HG03025 (cell line): ENCODE results near the gene FLYWCH1.

Experiments used
- ATAC-seq: cut with Tn5 transposase; IDR thresholded peaks from one replicate; pipeline ENCODE4 v1.9.1; 2021; ENCODE audit warnings: mild to moderate bottlenecking, moderate library complexity; ENCODE audit not compliant: unreplicated experiment, low FRiP score

FLYWCH1 gene, protein sequence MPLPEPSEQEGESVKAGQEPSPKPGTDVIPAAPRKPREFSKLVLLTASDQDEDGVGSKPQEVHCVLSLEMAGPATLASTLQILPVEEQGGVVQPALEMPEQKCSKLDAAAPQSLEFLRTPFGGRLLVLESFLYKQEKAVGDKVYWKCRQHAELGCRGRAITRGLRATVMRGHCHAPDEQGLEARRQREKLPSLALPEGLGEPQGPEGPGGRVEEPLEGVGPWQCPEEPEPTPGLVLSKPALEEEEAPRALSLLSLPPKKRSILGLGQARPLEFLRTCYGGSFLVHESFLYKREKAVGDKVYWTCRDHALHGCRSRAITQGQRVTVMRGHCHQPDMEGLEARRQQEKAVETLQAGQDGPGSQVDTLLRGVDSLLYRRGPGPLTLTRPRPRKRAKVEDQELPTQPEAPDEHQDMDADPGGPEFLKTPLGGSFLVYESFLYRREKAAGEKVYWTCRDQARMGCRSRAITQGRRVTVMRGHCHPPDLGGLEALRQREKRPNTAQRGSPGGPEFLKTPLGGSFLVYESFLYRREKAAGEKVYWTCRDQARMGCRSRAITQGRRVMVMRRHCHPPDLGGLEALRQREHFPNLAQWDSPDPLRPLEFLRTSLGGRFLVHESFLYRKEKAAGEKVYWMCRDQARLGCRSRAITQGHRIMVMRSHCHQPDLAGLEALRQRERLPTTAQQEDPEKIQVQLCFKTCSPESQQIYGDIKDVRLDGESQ

GRCh38 chr16:2911638-2912329 lies at the start of gene FLYWCH1:
TSS of gene FLYWCH1 (plus strand) at chr16:2911931. CDS start at chr16:2929686, 17,755 bp downstream.
- peak; percentile 86 for ATAC-seq

- no peak for ATAC-seq
These were observed 46.1 kb upstream of the FLYWCH1 start for GRCh38 chr16:2865651-2866050.

- ATAC-seq = no peak
These were observed 45.3 kb upstream of the FLYWCH1 start for GRCh38 chr16:2866431-2866830.

DNA sequence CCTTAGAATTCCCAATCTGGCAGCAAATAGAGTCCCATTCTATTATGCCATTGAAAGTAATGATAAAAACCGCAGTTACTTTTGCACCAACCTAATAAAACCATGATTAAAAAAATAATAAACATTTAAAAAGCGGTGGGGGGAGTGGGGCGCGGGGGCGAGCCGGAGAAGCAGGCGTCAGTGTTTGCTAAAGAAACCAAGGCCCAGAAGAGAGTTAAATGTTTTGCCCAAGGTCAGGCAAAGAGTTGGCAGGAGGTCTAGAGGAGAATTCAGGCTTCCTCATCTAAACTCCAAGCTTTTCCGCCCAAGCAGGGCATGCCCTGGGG lies 44.1 kb upstream of the FLYWCH1 start:
- no peak for ATAC-seq

GRCh38 chr16:2867987-2868789 lies 43.5 kb upstream of the FLYWCH1 start:
- ATAC-seq = peak; percentile 78

GRCh38 chr16:2871926-2872325 lies 39.8 kb upstream of the FLYWCH1 start:
- ATAC-seq = no peak

- no peak for ATAC-seq
These were observed 37.5 kb upstream of the FLYWCH1 start for GRCh38 chr16:2874032-2874911.

DNA sequence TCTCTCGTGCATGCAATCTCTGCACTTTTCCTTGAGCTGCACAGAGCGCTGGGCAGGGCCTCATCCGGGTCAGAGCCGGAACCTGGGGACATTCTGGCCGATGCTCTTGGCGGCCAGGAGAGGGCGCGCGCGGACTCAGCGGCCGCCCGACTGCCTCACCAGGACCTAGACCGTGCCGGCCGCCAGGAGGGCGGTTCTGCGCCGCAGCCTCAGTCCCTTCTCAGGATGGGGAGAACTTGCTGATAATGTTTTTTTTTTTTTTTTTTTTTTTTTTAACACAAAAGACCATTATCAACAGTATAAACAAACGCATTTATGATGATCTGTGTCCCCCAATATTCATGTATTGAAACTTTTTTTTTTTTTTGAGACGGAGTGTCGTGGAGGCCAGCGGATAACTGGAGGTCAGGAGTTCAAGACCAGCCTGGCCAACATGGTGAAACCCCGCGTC lies 36.8 kb upstream of the FLYWCH1 start:
- no peak for ATAC-seq

DNA sequence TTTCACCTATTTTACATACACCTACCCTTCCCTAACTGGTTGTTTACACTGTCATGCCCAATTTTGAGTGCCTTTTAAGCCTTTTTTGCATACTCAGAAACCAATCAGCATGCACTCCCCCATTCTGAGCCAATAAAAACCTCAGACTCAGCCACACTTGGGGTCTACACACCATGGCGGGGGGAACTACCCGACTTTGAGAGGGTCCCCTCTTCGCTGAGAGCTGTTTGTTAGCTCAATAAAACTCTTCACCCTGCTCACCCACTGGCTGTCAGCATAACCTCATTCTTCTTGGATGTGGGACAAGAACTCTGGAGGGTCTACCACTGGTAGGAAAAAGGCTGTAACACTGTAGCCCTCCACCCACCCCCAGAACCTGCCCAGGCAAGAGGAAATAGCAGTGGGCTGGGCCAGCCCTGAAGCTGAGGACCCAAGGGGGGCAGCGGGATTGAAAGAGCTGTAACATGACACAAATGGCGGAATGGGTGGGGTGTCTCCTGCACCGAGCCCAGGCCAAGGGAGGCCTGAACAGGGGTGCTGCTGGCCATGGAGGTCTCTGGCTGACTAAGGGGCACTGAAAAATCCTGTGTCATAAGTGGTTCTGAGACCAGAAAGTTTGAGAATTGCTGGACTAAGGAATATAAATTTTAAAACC lies 31.8 kb upstream of the FLYWCH1 start:
- no peak for ATAC-seq

DNA sequence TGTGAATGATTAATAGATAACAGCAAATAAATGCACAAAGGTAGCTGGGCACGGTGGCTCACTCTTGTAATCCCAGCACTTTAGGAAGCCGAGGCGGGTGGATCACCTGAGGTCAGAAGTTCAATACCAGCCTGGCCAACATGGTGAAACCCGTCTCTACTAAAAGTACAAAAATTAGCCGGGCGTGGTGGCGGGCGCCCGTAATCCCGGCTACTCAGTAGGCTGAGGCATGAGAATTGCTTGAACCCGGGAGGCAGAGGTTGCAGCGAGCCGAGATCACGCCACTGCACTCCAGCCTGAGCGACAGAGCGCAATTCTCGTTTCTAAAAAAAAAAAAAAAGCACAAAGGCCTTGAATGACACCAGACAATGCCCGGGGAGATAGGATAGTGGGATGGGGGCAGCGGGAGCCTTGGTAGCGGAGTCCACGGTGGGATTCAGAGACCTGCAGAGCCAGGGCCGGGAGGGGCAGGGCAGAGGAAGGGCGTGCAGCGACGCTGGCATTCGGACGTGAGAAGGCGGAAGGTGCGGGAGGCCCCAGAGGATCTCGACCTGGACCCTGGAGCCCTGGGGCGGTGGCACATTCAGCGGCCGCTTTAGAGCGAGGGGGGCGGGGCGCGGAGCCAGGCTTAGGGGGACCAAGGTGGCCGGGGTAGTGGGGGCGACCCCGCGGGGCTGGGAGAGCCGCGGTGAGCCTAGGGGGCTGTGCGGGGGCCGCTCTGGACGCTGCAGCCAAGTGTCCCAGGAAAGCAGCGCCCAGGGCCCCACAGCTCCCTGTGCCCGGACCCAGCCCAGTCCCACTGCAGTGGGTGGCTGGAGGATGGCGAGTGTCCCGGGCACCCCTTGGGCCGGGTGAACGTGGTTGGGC lies 29.7 kb upstream of the FLYWCH1 start:
- no peak for ATAC-seq

DNA sequence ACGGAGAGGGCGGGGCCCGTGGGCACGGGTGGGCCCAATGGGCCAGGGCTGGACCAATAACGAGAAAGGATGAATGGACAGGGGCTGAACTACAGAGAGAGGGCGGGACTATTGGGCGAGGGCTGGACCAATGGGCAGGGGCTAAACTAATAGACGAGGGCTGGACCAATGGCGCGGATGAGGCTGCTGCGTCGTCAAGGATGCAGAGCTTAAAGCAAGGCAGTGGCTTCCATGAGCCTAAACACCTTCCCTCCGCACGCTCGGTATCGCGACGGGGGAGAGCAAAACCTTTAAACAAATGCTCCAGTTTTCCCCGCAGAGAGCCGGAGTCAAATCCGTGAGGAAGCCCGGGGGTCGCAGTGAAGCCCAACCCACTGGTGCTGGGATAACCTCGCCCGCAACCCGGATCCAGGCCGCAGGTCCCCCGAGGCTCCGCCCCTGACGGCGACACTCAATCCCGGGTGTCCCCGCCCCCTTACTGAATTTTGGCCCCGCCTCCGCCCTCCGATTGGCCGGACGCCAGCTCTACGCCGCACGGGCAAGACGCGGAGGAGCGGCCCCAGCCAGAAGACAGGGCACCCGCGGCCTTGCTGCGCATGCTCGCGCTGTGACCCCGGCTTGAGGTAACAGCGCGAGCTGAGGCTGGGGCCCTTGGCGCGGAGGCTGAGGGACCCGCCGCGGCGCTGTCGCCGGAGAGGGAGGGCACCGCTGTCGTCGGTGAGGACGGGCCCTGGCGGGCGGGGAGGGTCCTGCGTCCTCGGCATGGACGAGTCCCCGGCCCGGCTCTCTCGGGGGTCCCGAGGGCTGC lies 28.9 kb upstream of the FLYWCH1 start, which contains the start of gene FLYWCH2:
Gene FLYWCH2, plus strand, starts transcription at position 566 of the 808 bp plus-strand sequence. CDS start 13,235 bp downstream, outside the sequence.
- ATAC-seq = peak; percentile 78

- ATAC-seq = no peak
These were observed 28.2 kb upstream of the FLYWCH1 start for GRCh38 chr16:2883458-2883908.

DNA sequence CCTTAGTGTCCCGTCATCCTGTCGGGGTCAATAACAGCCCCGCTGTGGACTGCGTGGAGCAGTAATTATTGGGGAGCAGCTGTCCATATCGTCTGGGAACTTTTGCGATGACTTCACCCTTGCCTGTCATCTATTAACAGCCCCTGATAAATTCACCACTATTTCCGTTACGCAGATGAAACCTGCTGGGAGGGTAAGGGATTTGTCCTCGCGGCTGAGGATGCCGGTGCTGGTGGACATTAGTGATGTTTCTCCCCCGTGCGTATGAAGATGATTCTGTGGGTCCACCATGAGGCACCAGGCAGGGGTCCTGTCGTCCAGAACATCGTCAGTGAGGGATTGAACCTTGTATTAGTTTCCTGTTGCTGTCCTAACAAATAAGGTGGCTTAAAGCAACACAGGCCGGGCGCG lies 27.7 kb upstream of the FLYWCH1 start:
- no peak for ATAC-seq

- no peak for ATAC-seq
These were observed 17.5 kb upstream of the FLYWCH1 start for GRCh38 chr16:2894231-2894630.

GRCh38 chr16:2895813-2896212 lies 15.9 kb upstream of the FLYWCH1 start:
- no peak for ATAC-seq

DNA sequence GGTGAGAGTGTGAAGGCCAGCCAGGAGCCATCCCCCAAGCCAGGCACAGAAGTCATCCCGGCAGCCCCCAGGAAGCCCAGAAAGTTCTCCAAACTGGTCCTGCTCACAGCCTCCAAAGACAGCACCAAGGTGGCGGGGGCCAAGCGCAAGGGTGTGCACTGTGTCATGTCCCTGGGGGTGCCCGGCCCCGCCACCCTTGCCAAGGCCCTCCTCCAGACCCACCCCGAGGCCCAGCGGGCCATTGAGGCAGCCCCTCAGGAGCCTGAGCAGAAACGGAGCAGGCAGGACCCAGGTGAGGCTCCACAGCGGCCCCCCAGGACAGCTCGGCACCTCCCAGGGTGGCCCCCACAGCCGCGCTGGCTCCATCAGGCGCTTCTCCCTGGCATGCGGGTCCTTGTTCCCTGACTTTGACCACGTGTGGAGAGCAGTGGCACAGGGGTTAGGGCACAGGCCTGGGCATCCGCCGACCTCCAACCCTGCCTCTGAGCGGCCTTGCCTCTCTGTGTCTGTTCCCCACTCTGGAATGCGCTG lies 15.2 kb upstream of the FLYWCH1 start:
- no peak for ATAC-seq

- ATAC-seq = no peak
These were observed 14.6 kb upstream of the FLYWCH1 start for GRCh38 chr16:2897110-2897509.
